Endodermal cell (in vitro differentiated cells): ENCODE results near the gene EFNA5. TPM values are rescaled to one million over a fixed set of nuclear protein-coding genes. Genes with fewer than 3 reads are reported as not detected.
A peak's percentile ranks its signal among the peaks of the same experiment; 100 is the strongest.

ENCODE experiments used
- DNase-seq: peaks from one replicate; pipeline ENCODE4 v3.0.0-alpha.2; 2017
- H3K27ac ChIP-seq: 2 replicates; pipeline ENCODE4 v1.5.1; 2013; ENCODE audit warnings: mild to moderate bottlenecking, low read depth, low read length, moderate library complexity
- H3K27me3 ChIP-seq: 2 replicates; pipeline ENCODE4 v1.6.1; 2013; ENCODE audit warnings: mild to moderate bottlenecking, low read length, moderate library complexity; ENCODE audit not compliant: insufficient read depth, control insufficient read depth, poor library complexity, severe bottlenecking
- H3K36me3 ChIP-seq: 2 replicates; pipeline ENCODE4 v1.7.0; 2013; ENCODE audit warnings: mild to moderate bottlenecking, low read length, moderate library complexity; ENCODE audit not compliant: control insufficient read depth, insufficient read depth
- H3K4me1 ChIP-seq: one replicate; pipeline ENCODE4 v1.7.0; 2013; ENCODE audit warnings: low read length; ENCODE audit not compliant: control insufficient read depth, insufficient read depth
- H3K4me3 ChIP-seq: 2 replicates; pipeline ENCODE4 v1.5.1; 2013; ENCODE audit warnings: mild to moderate bottlenecking, low read length, moderate library complexity
- H3K9ac ChIP-seq: 2 replicates; pipeline ENCODE4 v1.6.1; 2013; ENCODE audit warnings: mild to moderate bottlenecking, low read length, moderate library complexity; ENCODE audit not compliant: poor library complexity, severe bottlenecking; ENCODE audit errors: extremely low read depth
- H3K9me3 ChIP-seq: 2 replicates; pipeline ENCODE4 v1.6.1; 2013; ENCODE audit warnings: mild to moderate bottlenecking, low read length, moderate library complexity; ENCODE audit not compliant: control insufficient read depth
- H3K27ac Mint-ChIP-seq: 2 replicates; pipeline ENCODE4 v1.8.0; 2020; ENCODE audit warnings: mixed read lengths
- H3K27me3 Mint-ChIP-seq: 2 replicates; pipeline ENCODE4 v1.8.0; 2021; ENCODE audit warnings: mild to moderate bottlenecking, mixed read lengths; ENCODE audit not compliant: insufficient read depth
- H3K36me3 Mint-ChIP-seq: 2 replicates; pipeline ENCODE4 v1.8.0; 2020; ENCODE audit warnings: low read depth, mixed read lengths
- H3K4me1 Mint-ChIP-seq: 2 replicates; pipeline ENCODE4 v1.8.0; 2020; ENCODE audit warnings: mixed read lengths
- H3K4me3 Mint-ChIP-seq: 2 replicates; pipeline ENCODE4 v1.8.0; 2020; ENCODE audit warnings: mild to moderate bottlenecking, moderate library complexity, mixed read lengths
- H3K9me3 Mint-ChIP-seq: 2 replicates; pipeline ENCODE4 v1.8.0; 2020; ENCODE audit warnings: mild to moderate bottlenecking, mixed read lengths
- CTCF ChIP-seq: fragments of 200-600 bp; sonication (generic); conservative IDR thresholded peaks from 2 replicates; pipeline ENCODE4 v1.5.0; 2021; ENCODE audit warnings: antibody characterized with exemption, mild to moderate bottlenecking
- WGBS, 2 experiments: methylation state at CpG; one replicate each; pipeline versions ENCODE4 v1.1.5 to v1.1.7; 2013; ENCODE audit warnings: missing lambda C conversion rate in 2 of 2, mixed read lengths in 1 of 2; ENCODE audit not compliant: insufficient coverage in 1 of 2, insufficient read length in 1 of 2; 5-methylcytosine and 5-hydroxymethylcytosine counted together
- total RNA-seq, 2 donors: library from RNA; stranded (reverse); fragmentation: NEBNext Ultra II Directional in 1 of 2; extraction: Animal tissue kit (Norgen Biotek cat#: 25700) in 1 of 2; gene quantifications; 2 replicates in 1 of 2; 3 replicates in 1 of 2; pipeline ENCODE4 v1.2.1, GENCODE V29; 2021

The EFNA5 gene
- total RNA-seq, 2 donors from 2014 or later, result 53.3 to 63.1 TPM

- whole genome bisulfite sequencing, 2 experiments, result 95 to 100% methylated on average over 1 to 2 of the region's 2 CpGs
- Histone ChIP-seq H3K27ac (no peak overlapping the region), H3K27me3 (no peaks in the 10 kb centered on the region)
These were observed 27.5 kb upstream of the EFNA5 start for GRCh38 chr5:107698286-107698685.

GRCh38 chr5:107696498-107696897 lies 25.8 kb upstream of the EFNA5 start:
- no peaks in the 10 kb centered on the region for H3K36me3 Mint-ChIP-seq
- no peaks in the 10 kb centered on the region for H3K27me3 ChIP-seq
- WGBS, 2 experiments, result 78 to 80% methylated on average over 3 to 4 of the region's 4 CpGs
- no peak for TF ChIP-seq CTCF
- H3K27me3 Mint-ChIP-seq, result no peaks in the 10 kb centered on the region
- peaks cover 5% of the 10 kb centered on the region for H3K9me3 Mint-ChIP-seq
- H3K36me3 ChIP-seq, result no peaks in the 10 kb centered on the region
- DNase-seq, result no peak
- no peak overlapping the region for H3K9ac ChIP-seq
- H3K9me3 ChIP-seq, result peaks cover 11% of the 10 kb centered on the region
- H3K27ac Mint-ChIP-seq, result no peak overlapping the region
- no peak overlapping the region for H3K4me3 Mint-ChIP-seq
- H3K4me3 ChIP-seq, result no peak overlapping the region
- no peaks in the 10 kb centered on the region for H3K4me1 ChIP-seq
- peaks cover 6% of the 10 kb centered on the region for H3K4me1 Mint-ChIP-seq
- H3K27ac ChIP-seq, result no peak overlapping the region

More at GRCh38 chr5:107698286-107698685, 27.5 kb upstream of the EFNA5 start:
- H3K9me3 ChIP-seq, result no peaks in the 10 kb centered on the region
- Mint-ChIP-seq H3K9me3 (no peaks in the 10 kb centered on the region), H3K36me3 (no peaks in the 10 kb centered on the region), H3K27ac (no peak overlapping the region), H3K4me3 (no peak overlapping the region), H3K27me3 (no peaks in the 10 kb centered on the region), H3K4me1 (peaks cover 6% of the 10 kb centered on the region)
- H3K4me3 ChIP-seq, result no peak overlapping the region
- TF ChIP-seq CTCF, result no peak
- no peak overlapping the region for H3K9ac ChIP-seq
- no peak for DNase-seq
- peaks cover 3% of the 10 kb centered on the region for H3K4me1 ChIP-seq
- no peaks in the 10 kb centered on the region for H3K36me3 ChIP-seq

GRCh38 chr5:107696080-107696479 lies 25.3 kb upstream of the EFNA5 start:
- Histone ChIP-seq H3K9me3 (peaks cover 12% of the 10 kb centered on the region), H3K9ac (no peak overlapping the region), H3K4me3 (no peak overlapping the region), H3K27me3 (no peaks in the 10 kb centered on the region), H3K36me3 (no peaks in the 10 kb centered on the region), H3K4me1 (no peaks in the 10 kb centered on the region), H3K27ac (no peak overlapping the region)
- peaks cover 6% of the 10 kb centered on the region for H3K4me1 Mint-ChIP-seq
- no peak overlapping the region for H3K4me3 Mint-ChIP-seq
- H3K9me3 Mint-ChIP-seq, result peaks cover 5% of the 10 kb centered on the region
- no peaks in the 10 kb centered on the region for H3K27me3 Mint-ChIP-seq
- TF ChIP-seq CTCF, result no peak
- peak; percentile 68 for DNase-seq
- H3K36me3 Mint-ChIP-seq, result no peaks in the 10 kb centered on the region
- 56 to 73% methylated on average over 3 of the region's 4 CpGs for WGBS, 2 experiments
- H3K27ac Mint-ChIP-seq, result no peak overlapping the region
